IMR-90 (cell line): ENCODE data around the gene FBXW8. TPM values are rescaled to one million over a fixed set of nuclear protein-coding genes. Genes with fewer than 3 reads are reported as not detected.
A peak's percentile ranks its signal among the peaks of the same experiment; 100 is the strongest.

Experiments
- ATAC-seq: fragments of 200-7000 bp; cut with Tn5 transposase; 2 replicates; pipeline ENCODE4 v1.9.1; 2020; ENCODE audit warnings: low read depth, mild to moderate bottlenecking, moderate library complexity
- BruUV-seq: library from RNA; stranded (reverse); fragments of 400-500 nt; replicated peaks from 2 replicates; lab custom pipeline; 2021; lab: Mats Ljungman, UMichigan
- CTCF ChIA-PET: fragments of 300-600 bp; formaldehyde crosslinking; extraction: SDS; loops from one replicate; lab custom pipeline; 2021; ENCODE audit warnings: antibody characterized with exemption; lab: Yijun Ruan, JAX
- POLR2A ChIA-PET: fragments of 300-600 bp; sonication (Branson Sonifier 250); formaldehyde crosslinking; loops from one replicate; lab custom pipeline; 2022; ENCODE audit warnings: antibody characterized with exemption; ENCODE audit not compliant: unreplicated experiment; lab: Charles Lee
- DNase-seq: peaks from one replicate; pipeline ENCODE4 v3.0.0; 2013
- H2AFZ ChIP-seq: replicated peaks from 2 replicates; pipeline ENCODE3; 2013; ENCODE audit warnings: low read length, mild to moderate bottlenecking; ENCODE audit not compliant: poor library complexity
- H2AK5ac ChIP-seq: 2 replicates; pipeline ENCODE4 v1.6.1; 2013; ENCODE audit warnings: low read depth, low read length, inconsistent platforms
- H2AK9ac ChIP-seq: replicated peaks from 2 replicates; pipeline ENCODE3; 2013; ENCODE audit warnings: mild to moderate bottlenecking, low read depth, low read length, moderate library complexity; ENCODE audit not compliant: poor library complexity
- H2BK120ac ChIP-seq: 2 replicates; pipeline ENCODE4 v1.6.1; 2013; ENCODE audit warnings: low read depth, low read length, inconsistent platforms
- H2BK15ac ChIP-seq: 3 replicates; pipeline ENCODE4 v1.6.1; 2013; ENCODE audit warnings: low read depth, low read length, inconsistent platforms
- H2BK20ac ChIP-seq: 2 replicates; pipeline ENCODE4 v1.6.1; 2013; ENCODE audit warnings: low read depth, mild to moderate bottlenecking, inconsistent platforms, low read length, moderate library complexity
- H2BK5ac ChIP-seq: 2 replicates; pipeline ENCODE4 v1.6.1; 2013; ENCODE audit warnings: mild to moderate bottlenecking, low read depth, low read length, inconsistent platforms; ENCODE audit not compliant: poor library complexity, severe bottlenecking
- H3K14ac ChIP-seq: replicated peaks from 2 replicates; pipeline ENCODE4 v1.6.1; 2013; ENCODE audit warnings: low read depth, low read length, inconsistent platforms
- H3K18ac ChIP-seq: 2 replicates; pipeline ENCODE4 v1.6.1; 2013; ENCODE audit warnings: low read depth, low read length, control low read depth
- H3K23ac ChIP-seq: 2 replicates; pipeline ENCODE4 v1.6.1; 2013; ENCODE audit warnings: low read depth, low read length, inconsistent platforms
- H3K27ac ChIP-seq: 2 replicates; pipeline ENCODE4 v1.5.1; 2013; ENCODE audit warnings: mild to moderate bottlenecking, control low read depth, low read length; ENCODE audit not compliant: insufficient read depth
- H3K27me3 ChIP-seq: 2 replicates; pipeline ENCODE4 v1.6.1; 2013; ENCODE audit warnings: low read length; ENCODE audit not compliant: control insufficient read depth, insufficient read depth
- H3K36me3 ChIP-seq: 2 replicates; pipeline ENCODE4 v1.6.1; 2013; ENCODE audit warnings: low read length, mixed read lengths; ENCODE audit not compliant: control insufficient read depth, insufficient read depth
- H3K4ac ChIP-seq: 2 replicates; pipeline ENCODE4 v1.6.1; 2013; ENCODE audit warnings: low read depth, low read length, inconsistent platforms
- H3K4me1 ChIP-seq: 2 replicates; pipeline ENCODE4 v1.6.1; 2013; ENCODE audit warnings: low read length, mixed read lengths; ENCODE audit not compliant: control insufficient read depth, insufficient read depth
- H3K4me2 ChIP-seq: 2 replicates; pipeline ENCODE4 v1.6.1; 2013; ENCODE audit warnings: low read depth, mild to moderate bottlenecking, control low read depth, low read length, moderate library complexity
- H3K4me3 ChIP-seq: 2 replicates; pipeline ENCODE4 v1.5.1; 2013; ENCODE audit warnings: low read depth, mild to moderate bottlenecking, control low read depth, low read length, moderate library complexity; ENCODE audit not compliant: insufficient read depth
- H3K56ac ChIP-seq: 2 replicates; pipeline ENCODE4 v1.6.1; 2013; ENCODE audit warnings: low read length, inconsistent platforms; ENCODE audit not compliant: insufficient read depth; ENCODE audit errors: extremely low read depth
- H3K79me1 ChIP-seq, 2 experiments: 2 replicates each; pipeline ENCODE4 v1.6.1; 2013; ENCODE audit warnings: low read length in 2 of 2, inconsistent platforms in 1 of 2, low read depth in 1 of 2
- H3K9ac ChIP-seq: 2 replicates; pipeline ENCODE4 v1.6.1; 2013; ENCODE audit warnings: low read depth, low read length, control low read depth
- H3K9me1 ChIP-seq: 2 replicates; pipeline ENCODE4 v1.6.1; 2013; ENCODE audit warnings: low read length, inconsistent platforms; ENCODE audit not compliant: insufficient read depth
- H3K9me3 ChIP-seq: 2 replicates; pipeline ENCODE4 v1.6.1; 2013; ENCODE audit warnings: low read length; ENCODE audit not compliant: control insufficient read depth, insufficient read depth
- H4K20me1 ChIP-seq: 2 replicates; pipeline ENCODE4 v1.6.1; 2013; ENCODE audit warnings: low read length, inconsistent platforms; ENCODE audit not compliant: insufficient read depth
- H4K5ac ChIP-seq: 2 replicates; pipeline ENCODE4 v1.6.1; 2013; ENCODE audit warnings: mild to moderate bottlenecking, low read depth, low read length, control low read depth
- H4K8ac ChIP-seq, 2 experiments: 2 replicates each; pipeline ENCODE4 v1.6.1; 2013; ENCODE audit warnings: low read depth in 2 of 2, low read length in 2 of 2, control low read depth in 1 of 2, inconsistent platforms in 1 of 2
- H4K91ac ChIP-seq: 2 replicates; pipeline ENCODE4 v1.6.1; 2013; ENCODE audit warnings: low read depth, low read length, inconsistent platforms; ENCODE audit not compliant: insufficient read depth
- CEBPB ChIP-seq: IDR thresholded peaks from 2 replicates; pipeline ENCODE4 v1.6.1; 2012; ENCODE audit warnings: low read depth, low read length, improper control_type of control experiment
- MAFK ChIP-seq: IDR thresholded peaks from 2 replicates; pipeline ENCODE4 v1.6.1; 2012; ENCODE audit warnings: low read depth, low read length, improper control_type of control experiment
- NFE2L2 ChIP-seq: fragments of 150-350 bp; IDR thresholded peaks from 2 replicates; pipeline ENCODE4 v1.6.1; 2016; ENCODE audit warnings: low read depth, mild to moderate bottlenecking, low read length
- RFX5 ChIP-seq: IDR thresholded peaks from 2 replicates; pipeline ENCODE4 v1.8.0; 2012; ENCODE audit warnings: low read depth, mild to moderate bottlenecking, low read length, moderate library complexity
- WGBS, 2 experiments: methylation state at CpG; one replicate each; pipeline versions ENCODE4 v1.1.5 to v1.1.7; 2013; ENCODE audit warnings: missing lambda C conversion rate in 2 of 2; ENCODE audit not compliant: insufficient read length in 1 of 2; ENCODE audit errors: extremely low coverage in 2 of 2; 5-methylcytosine and 5-hydroxymethylcytosine counted together
- dilution Hi-C: fragments of 300-500 bp; cut with HindIII; formaldehyde crosslinking; loops from one replicate; pipeline ENCODE4 v1.14.3; 2018; ENCODE audit warnings: low sequenced_read_pairs; ENCODE audit not compliant: unreplicated experiment
- in situ Hi-C: fragments of 300-500 bp; cut with MboI; formaldehyde crosslinking; loops from 3 replicates; pipeline ENCODE4 v1.14.3; 2019; ENCODE audit warnings: low sequenced_read_pairs, inconsistent platforms, mixed read lengths
- intact Hi-C: fragments of 100-400 bp; cut with micrococcal nuclease; formaldehyde crosslinking; loops from 2 replicates; pipeline ENCODE4 v1.10.0; 2022
- polyA plus RNA-seq, 3 experiments: library from polyadenylated mRNA; depleted of rRNA; stranded (reverse); fragments of >200 nt; gene quantifications; 2 replicates each; pipeline ENCODE4 v1.2.3, GENCODE V29; 2012; ENCODE audit warnings: low replicate concordance in 1 of 3
- total RNA-seq: library from RNA; depleted of rRNA; stranded (reverse); fragments of >200 nt; gene quantifications from 2 replicates; pipeline ENCODE4 v1.2.3, GENCODE V29; 2012; rRNA removed

Gene FBXW8
- total and polyA plus RNA-seq, 2 of the 4 experiments (the other 2 are of a cell fraction) = 20.3 to 25.8 TPM

DNA sequence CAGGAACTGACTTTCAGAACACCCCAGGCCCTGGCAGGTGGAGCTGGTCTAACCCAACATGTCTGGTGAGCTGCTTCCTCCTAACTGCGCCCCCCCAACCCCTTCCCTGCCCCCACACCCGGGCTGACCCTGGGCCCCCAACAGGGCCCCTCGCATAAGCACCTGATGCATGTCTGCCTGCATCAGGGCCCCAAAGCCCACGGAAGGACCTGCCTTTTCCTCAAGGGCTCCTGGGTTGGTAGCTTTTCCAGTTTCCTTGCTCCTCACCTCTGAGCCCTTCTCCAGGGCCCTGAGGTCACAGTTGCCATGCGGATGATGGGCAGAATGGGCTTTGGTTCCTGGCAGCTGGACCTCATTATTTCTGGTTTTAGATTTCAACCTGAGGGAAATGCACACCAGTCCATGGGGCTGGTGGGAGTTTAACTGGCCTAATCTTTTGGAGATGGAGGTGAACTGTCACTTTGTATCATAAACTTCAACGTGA, 170.0 kb downstream of the FBXW8 start:
- H4K20me1 ChIP-seq = no peaks in the 10 kb centered on the region
- H3K9me1 ChIP-seq = no peaks in the 10 kb centered on the region
- no peaks in the 10 kb centered on the region for H3K4me1 ChIP-seq
- no peak overlapping the region for H2AK9ac ChIP-seq
- no peak overlapping the region for H3K23ac ChIP-seq
- no peak overlapping the region for H2BK120ac ChIP-seq
- intact Hi-C loops (no loop called here), in situ Hi-C loops (no loop called here), dilution Hi-C loops (no loop called here)
- no peak overlapping the region for H2AK5ac ChIP-seq
- ChIA-PET POLR2A (no interaction called here), CTCF (no interaction called here)
- no peak overlapping the region for H2AFZ ChIP-seq
- H3K27ac ChIP-seq = no peak overlapping the region
- 0% methylated on average over 1 of the region's 6 CpGs; no CpG with 5 or more reads in 1 of the 2 experiments for WGBS, 2 experiments
- no peak overlapping the region for H3K14ac ChIP-seq
- H3K4me2 ChIP-seq = no peak overlapping the region
- no peaks in the 10 kb centered on the region for H3K36me3 ChIP-seq
- no peak overlapping the region for H3K18ac ChIP-seq
- no TSS peak for BruUV-seq
- no peak overlapping the region for H2BK20ac ChIP-seq
- no peak overlapping the region for H3K56ac ChIP-seq
- H4K91ac ChIP-seq = no peak overlapping the region
- no peak overlapping the region for H3K4me3 ChIP-seq
- DNase-seq (no peak), ATAC-seq (no peak)
- H3K9me3 ChIP-seq = no peaks in the 10 kb centered on the region
- no peak overlapping the region for H3K4ac ChIP-seq
- no peak overlapping the region for H2BK5ac ChIP-seq
- H3K79me1 ChIP-seq = no peaks in the 10 kb centered on the region
- H3K27me3 ChIP-seq = peaks cover 24% of the 10 kb centered on the region
- TF ChIP-seq MAFK (no peak), RFX5 (peak; percentile 68; the same call in 1 of the 2 replicates), CEBPB (no peak), NFE2L2 (no peak)
- no peak overlapping the region for H4K8ac ChIP-seq
- H2BK15ac ChIP-seq = no peak overlapping the region
- H4K5ac ChIP-seq = no peak overlapping the region
- H3K9ac ChIP-seq = no peak overlapping the region

Other genes starting within 250 kb of the FBXW8 start
- 14.0 and 16.4 TPM in 2 replicates for gene SPRING1, start 172.9 kb upstream of the FBXW8 start, total RNA-seq
- 12.4 and 16.7 TPM in 2 replicates for gene SPRING1, start 172.9 kb upstream of the FBXW8 start, polyA plus RNA-seq (2012; rRNA removed)
- gene RNFT2, start 172.6 kb upstream of the FBXW8 start, total RNA-seq = 1.7 and 2.3 TPM in 2 replicates
- 1.5 and 1.6 TPM in 2 replicates for gene RNFT2, start 172.6 kb upstream of the FBXW8 start, polyA plus RNA-seq (2012; rRNA removed)
- not detected in 2 replicates for gene HRK, start 29.5 kb upstream of the FBXW8 start, total RNA-seq
- not detected in 2 replicates for gene HRK, start 29.5 kb upstream of the FBXW8 start, polyA plus RNA-seq (2012; rRNA removed)
- gene TESC, start 188.5 kb downstream of the FBXW8 start, total RNA-seq = 0.18 TPM in 1 of 2 replicates, not detected in the other
- gene TESC, start 188.5 kb downstream of the FBXW8 start, polyA plus RNA-seq (2012; rRNA removed) = 0.22 TPM in 1 of 2 replicates, not detected in the other